Neural cell (in vitro differentiated cells): ENCODE data around the gene PCBD1. TPM values are rescaled to one million over a fixed set of nuclear protein-coding genes. Genes with fewer than 3 reads are reported as not detected.

Experiments used
- H2AFZ ChIP-seq: fragments of 200-600, 300-800 bp; sonication (generic), shearing (Covaris generic); 2 replicates; pipeline ENCODE4 v1.6.0; 2014; ENCODE audit warnings: low read depth, mild to moderate bottlenecking, antibody characterized with exemption, low read length, moderate library complexity
- H3F3A ChIP-seq: fragments of 200-600 bp; shearing (Covaris generic); 2 replicates; pipeline ENCODE4 v1.6.1; 2016; ENCODE audit warnings: mild to moderate bottlenecking, moderate library complexity, mixed read lengths, antibody characterized with exemption, low read length; ENCODE audit not compliant: insufficient read depth, poor library complexity, severe bottlenecking
- H3K27ac ChIP-seq: fragments of 200-600, 300-800 bp; sonication (generic), shearing (Covaris generic); 2 replicates; pipeline ENCODE4 v1.5.1; 2014; ENCODE audit warnings: mild to moderate bottlenecking, low read length, moderate library complexity
- H3K27me3 ChIP-seq: fragments of 300-800, 200-600 bp; sonication (generic), shearing (Covaris generic); 2 replicates; pipeline ENCODE4 v1.6.0; 2014; ENCODE audit warnings: mild to moderate bottlenecking, low read depth, low read length, moderate library complexity; ENCODE audit not compliant: insufficient read depth
- H3K36me3 ChIP-seq: fragments of 300-800, 200-600 bp; sonication (generic), shearing (Covaris generic); 2 replicates; pipeline ENCODE4 v1.5.1; 2014; ENCODE audit warnings: mild to moderate bottlenecking, antibody characterized with exemption, low read length, moderate library complexity; ENCODE audit not compliant: insufficient read depth
- H3K4me2 ChIP-seq: fragments of 300-800, 200-600 bp; sonication (generic), shearing (Covaris generic); 2 replicates; pipeline ENCODE4 v1.6.0; 2014; ENCODE audit warnings: mild to moderate bottlenecking, low read length
- H3K4me3 ChIP-seq: fragments of 300-800, 200-600 bp; sonication (generic), shearing (Covaris generic); 2 replicates; pipeline ENCODE4 v1.5.1; 2014; ENCODE audit warnings: mild to moderate bottlenecking, low read length, moderate library complexity
- H3K79me2 ChIP-seq: fragments of 200-600 bp; shearing (Covaris generic); replicated peaks from 2 replicates; pipeline ENCODE4 v1.6.0; 2014; ENCODE audit warnings: mild to moderate bottlenecking, low read length, moderate library complexity; ENCODE audit not compliant: insufficient read depth
- H3K9ac ChIP-seq: fragments of 300-800, 200-600 bp; sonication (generic), shearing (Covaris generic); 2 replicates; pipeline ENCODE4 v1.6.1; 2016; ENCODE audit warnings: mild to moderate bottlenecking, low read length, mixed read lengths
- H3K9me2 ChIP-seq: fragments of 200-600 bp; shearing (Covaris generic); 2 replicates; pipeline ENCODE4 v1.6.1; 2016; ENCODE audit warnings: mild to moderate bottlenecking, low read length, mixed read lengths; ENCODE audit not compliant: insufficient read depth
- H3K9me3 ChIP-seq: fragments of 200-600, 300-800 bp; sonication (generic), shearing (Covaris generic); 2 replicates; pipeline ENCODE4 v1.6.1; 2016; ENCODE audit warnings: mild to moderate bottlenecking, mixed run types, low read length, moderate library complexity, mixed read lengths
- H4K20me1 ChIP-seq: fragments of 200-600 bp; shearing (Covaris generic); 2 replicates; pipeline ENCODE4 v1.6.1; 2016; ENCODE audit warnings: mild to moderate bottlenecking, mixed run types; ENCODE audit not compliant: insufficient read depth
- CTCF ChIP-seq: fragments of 450-650 bp; IDR thresholded peaks from 2 replicates; pipeline ENCODE4 v1.5.1; 2014; ENCODE audit warnings: antibody characterized with exemption, mild to moderate bottlenecking, moderate library complexity; ENCODE audit not compliant: poor library complexity, severe bottlenecking
- EP300 ChIP-seq: fragments of 450-650 bp; conservative IDR thresholded peaks from 2 replicates; pipeline ENCODE4 v1.6.1; 2014; ENCODE audit warnings: antibody characterized with exemption, mild to moderate bottlenecking, moderate library complexity; ENCODE audit not compliant: poor library complexity, severe bottlenecking
- EZH2 ChIP-seq: fragments of 200-600, 300-800 bp; shearing (Covaris generic), sonication (generic); IDR thresholded peaks from 2 replicates; pipeline ENCODE4 v1.6.1; 2014; ENCODE audit warnings: antibody characterized with exemption, low read length, borderline replicate concordance, mild to moderate bottlenecking; ENCODE audit not compliant: insufficient read depth, poor library complexity, severe bottlenecking
- MXI1 ChIP-seq: fragments of 450-650 bp; conservative IDR thresholded peaks from 2 replicates; pipeline ENCODE4 v1.6.1; 2014; ENCODE audit warnings: antibody characterized with exemption, mild to moderate bottlenecking; ENCODE audit not compliant: poor library complexity, severe bottlenecking
- POLR2AphosphoS5 ChIP-seq: IDR thresholded peaks from 2 replicates; pipeline ENCODE4 v1.6.1; 2012
- RAD21 ChIP-seq: fragments of 450-650 bp; conservative IDR thresholded peaks from 2 replicates; pipeline ENCODE4 v1.6.1; 2014; ENCODE audit warnings: antibody characterized with exemption, mild to moderate bottlenecking, moderate library complexity
- REST ChIP-seq: IDR thresholded peaks from 2 replicates; pipeline ENCODE4 v1.6.1; 2012; ENCODE audit warnings: borderline replicate concordance
- SMC3 ChIP-seq: fragments of 450-650 bp; conservative IDR thresholded peaks from 2 replicates; pipeline ENCODE4 v1.6.1; 2014; ENCODE audit warnings: antibody characterized with exemption, mild to moderate bottlenecking, moderate library complexity; ENCODE audit not compliant: poor library complexity
- TAF1 ChIP-seq: IDR thresholded peaks from 2 replicates; pipeline ENCODE4 v1.6.1; 2012; ENCODE audit warnings: low read depth
- polyA plus RNA-seq: library from polyadenylated mRNA; depleted of rRNA; stranded (reverse); fragments of >200 nt; gene quantifications from 2 replicates; pipeline ENCODE4 v1.2.3, GENCODE V29; 2014

PCBD1 gene
- polyA plus RNA-seq, 1 donor from 2014 or later = 15.8 TPM

- H3K79me2 ChIP-seq = no peaks in the 10 kb centered on the region
- H4K20me1 ChIP-seq = no peaks in the 10 kb centered on the region
- H3K9me3 ChIP-seq = no peaks in the 10 kb centered on the region
- no peak overlapping the region for H3K4me2 ChIP-seq
- H3K4me3 ChIP-seq = no peak overlapping the region
- no peak overlapping the region for H3K9ac ChIP-seq
- TF ChIP-seq RAD21 = no peak
- TF ChIP-seq CTCF = no peak
- no peak for TF ChIP-seq POLR2AphosphoS5
- no peak for TF ChIP-seq EP300
- no peak for TF ChIP-seq SMC3
- TF ChIP-seq TAF1 = no peak
- no peak for TF ChIP-seq EZH2
- TF ChIP-seq REST = no peak
- TF ChIP-seq MXI1 = no peak
- H3K27me3 ChIP-seq = no peaks in the 10 kb centered on the region
- H2AFZ ChIP-seq = no peak overlapping the region
- H3K36me3 ChIP-seq = peaks cover 7% of the 10 kb centered on the region
- no peaks in the 10 kb centered on the region for H3F3A ChIP-seq
- no peak overlapping the region for H3K27ac ChIP-seq
- no peaks in the 10 kb centered on the region for H3K9me2 ChIP-seq
Observed at GRCh38 chr10:70853038-70853437, 35.3 kb downstream of the PCBD1 start.

GRCh38 chr10:70851597-70852475 is 36.5 kb downstream of the PCBD1 start:
- Histone ChIP-seq H3K27ac (no peak overlapping the region), H3K9me2 (no peaks in the 10 kb centered on the region), H4K20me1 (no peaks in the 10 kb centered on the region), H3K9ac (no peak overlapping the region), H3K27me3 (no peaks in the 10 kb centered on the region), H3K79me2 (no peaks in the 10 kb centered on the region), H3K4me2 (no peak overlapping the region), H3F3A (no peaks in the 10 kb centered on the region), H3K36me3 (peaks cover 7% of the 10 kb centered on the region), H2AFZ (no peak overlapping the region), H3K9me3 (no peaks in the 10 kb centered on the region), H3K4me3 (no peak overlapping the region)
- no peak for TF ChIP-seq RAD21
- TF ChIP-seq SMC3 = no peak
- no peak for TF ChIP-seq MXI1
- no peak for TF ChIP-seq EZH2
- no peak for TF ChIP-seq EP300
- no peak for TF ChIP-seq POLR2AphosphoS5
- no peak for TF ChIP-seq CTCF
- TF ChIP-seq REST = no peak
- no peak for TF ChIP-seq TAF1
